HCT116 (cell line): ENCODE data around the gene RTN4IP1. TPM values are rescaled to one million over a fixed set of nuclear protein-coding genes. Genes with fewer than 3 reads are reported as not detected.

Experiments used
- ATAC-seq: fragments of 200-7000 bp; cut with Tn5 transposase; 2 replicates; pipeline ENCODE4 v1.9.1; 2020; ENCODE audit warnings: mild to moderate bottlenecking, moderate library complexity
- BruUV-seq: library from RNA; stranded (reverse); fragments of 400-500 nt; replicated peaks from 2 replicates; lab custom pipeline; 2021; lab: Mats Ljungman, UMichigan
- CTCF ChIA-PET: fragments of 300-600 bp; sonication (Branson Sonifier 250); formaldehyde crosslinking; loops from one replicate; lab custom pipeline; 2021; ENCODE audit warnings: antibody characterized with exemption; lab: Charles Lee
- POLR2A ChIA-PET: fragments of 300-600, 350-600 bp; sonication (Branson Sonifier 250); formaldehyde crosslinking; loops from one replicate; lab custom pipeline; 2021; ENCODE audit warnings: antibody characterized with exemption; lab: Charles Lee
- RAD21 ChIA-PET, 2 experiments: fragments of 300-600 bp; sonication (Branson Sonifier 250); formaldehyde crosslinking; loops; one replicate each; lab custom pipeline; 2023; ENCODE audit warnings: low total read pairs in 2 of 2; ENCODE audit not compliant: uncharacterized antibody in 2 of 2, unreplicated experiment in 2 of 2, low non-redundant PET in 1 of 2; lab: Charles Lee
- DNase-seq: peaks from one replicate; pipeline ENCODE4 v3.0.0-alpha.2; 2010; ENCODE audit warnings: low read depth, low spot score
- H2AFZ ChIP-seq: fragments of 200-600 bp; shearing (Covaris generic), sonication (generic); 2 replicates; pipeline ENCODE4 v1.6.1; 2017; ENCODE audit warnings: low read depth, mixed run types, mixed read lengths, antibody characterized with exemption, low read length; ENCODE audit not compliant: poor library complexity, severe bottlenecking
- H3K27ac ChIP-seq: 2 replicates; pipeline ENCODE4 v1.5.1; 2012; ENCODE audit warnings: low read depth, low read length
- H3K27me3 ChIP-seq: fragments of 200-600 bp; sonication (generic); 2 replicates; pipeline ENCODE4 v1.6.1; 2016; ENCODE audit warnings: mixed run types, low read length, mixed read lengths; ENCODE audit not compliant: insufficient read depth
- H3K36me3 ChIP-seq, 2 experiments: fragments of 200-500 bp in 1 of 2; fragments of 200-600 bp in 1 of 2; sonication (Bioruptor generic) in 1 of 2; sonication (generic) in 1 of 2; 2 replicates each; pipeline versions ENCODE4 v1.5.1 to v1.6.1; 2014 to 2016; ENCODE audit warnings: low read length in 2 of 2, inconsistent platforms in 1 of 2, mixed read lengths in 1 of 2, mixed run types in 1 of 2; ENCODE audit not compliant: insufficient read depth in 2 of 2, control insufficient read depth in 1 of 2
- H3K4me1 ChIP-seq, 2 experiments: fragments of 200-600 bp in 1 of 2; sonication (generic) in 1 of 2; 2 replicates each; pipeline versions ENCODE4 v1.5.1 to v1.6.1; 2012 to 2017; ENCODE audit warnings: low read length in 2 of 2, inconsistent platforms in 1 of 2, mild to moderate bottlenecking in 1 of 2, mixed read lengths in 1 of 2, mixed run types in 1 of 2, moderate library complexity in 1 of 2; ENCODE audit not compliant: insufficient read depth in 2 of 2, control insufficient read depth in 1 of 2
- H3K4me2 ChIP-seq: fragments of 200-600 bp; sonication (generic); 2 replicates; pipeline ENCODE4 v1.6.1; 2017; ENCODE audit warnings: mixed run types, low read length, mixed read lengths
- H3K4me3 ChIP-seq, 2 experiments: fragments of 200-600 bp in 1 of 2; sonication (generic) in 1 of 2; replicated peaks in 1 of 2; 2 replicates each; pipeline ENCODE4 v1.5.1; 2011 to 2016; ENCODE audit warnings: low read length in 2 of 2, control low read depth in 1 of 2, low read depth in 1 of 2, mild to moderate bottlenecking in 1 of 2, mixed read lengths in 1 of 2, mixed run types in 1 of 2
- H3K79me2 ChIP-seq: fragments of 200-600 bp; sonication (generic); 2 replicates; pipeline ENCODE4 v1.6.1; 2017; ENCODE audit warnings: mild to moderate bottlenecking, mixed run types, low read length, moderate library complexity, mixed read lengths; ENCODE audit not compliant: insufficient read depth
- H3K9ac ChIP-seq: fragments of 200-600 bp; sonication (generic); 2 replicates; pipeline ENCODE4 v1.6.1; 2016; ENCODE audit warnings: low read length, mixed read lengths
- H3K9me2 ChIP-seq: fragments of 200-600 bp; sonication (generic), shearing (Covaris generic); 2 replicates; pipeline ENCODE4 v1.6.1; 2017; ENCODE audit warnings: mixed run types, mild to moderate bottlenecking, moderate library complexity; ENCODE audit not compliant: insufficient read depth
- H3K9me3 ChIP-seq, 2 experiments: fragments of 200-500 bp in 1 of 2; fragments of 200-600 bp in 1 of 2; sonication (Bioruptor generic) in 1 of 2; sonication (generic) in 1 of 2; 2 replicates each; pipeline ENCODE4 v1.6.1; 2014 to 2017; ENCODE audit warnings: low read length in 2 of 2, mixed read lengths in 2 of 2, inconsistent platforms in 1 of 2, low read depth in 1 of 2, mild to moderate bottlenecking in 1 of 2, mixed run types in 1 of 2, moderate library complexity in 1 of 2; ENCODE audit not compliant: control insufficient read depth in 1 of 2, insufficient read depth in 1 of 2
- H4K20me1 ChIP-seq: fragments of 200-600 bp; sonication (generic), shearing (Covaris generic); 2 replicates; pipeline ENCODE4 v1.6.1; 2017; ENCODE audit warnings: mixed run types, mild to moderate bottlenecking, moderate library complexity; ENCODE audit not compliant: insufficient read depth
- CBX3 ChIP-seq: IDR thresholded peaks from 2 replicates; pipeline ENCODE4 v1.6.1; 2012; ENCODE audit warnings: low read depth
- CEBPB ChIP-seq: IDR thresholded peaks from 2 replicates; pipeline ENCODE4 v1.6.1; 2012; ENCODE audit warnings: low read depth
- EGR1 ChIP-seq: IDR thresholded peaks from 2 replicates; pipeline ENCODE4 v1.6.1; 2012; ENCODE audit warnings: low read depth
- ELF1 ChIP-seq: IDR thresholded peaks from 2 replicates; pipeline ENCODE4 v1.6.1; 2012; ENCODE audit warnings: low read depth, borderline replicate concordance
- EZH2 ChIP-seq: fragments of 200-600 bp; sonication (generic); IDR thresholded peaks from 2 replicates; pipeline ENCODE4 v1.6.1; 2017; ENCODE audit warnings: antibody characterized with exemption, mixed run types
- EZH2phosphoT487 ChIP-seq: fragments of 200-600 bp; IDR thresholded peaks from 2 replicates; pipeline ENCODE4 v1.6.1; 2018; ENCODE audit warnings: antibody characterized with exemption, borderline replicate concordance
- FOSL1 ChIP-seq: IDR thresholded peaks from 2 replicates; pipeline ENCODE4 v1.6.1; 2012; ENCODE audit warnings: low read depth
- JUND ChIP-seq: IDR thresholded peaks from 2 replicates; pipeline ENCODE4 v1.6.1; 2012
- POLR2A ChIP-seq: IDR thresholded peaks from 2 replicates; pipeline ENCODE4 v1.7.0; 2011; ENCODE audit warnings: borderline replicate concordance; ENCODE audit not compliant: insufficient read depth, insufficient read length; ENCODE audit errors: extremely low read depth
- SIN3A ChIP-seq: IDR thresholded peaks from 2 replicates; pipeline ENCODE4 v1.6.1; 2012; ENCODE audit warnings: low read depth
- SP1 ChIP-seq: IDR thresholded peaks from 2 replicates; pipeline ENCODE4 v1.6.1; 2012; ENCODE audit warnings: low read depth
- SRF ChIP-seq: IDR thresholded peaks from 2 replicates; pipeline ENCODE4 v1.6.1; 2012; ENCODE audit warnings: low read depth
- TCF7L2 ChIP-seq: IDR thresholded peaks from 2 replicates; pipeline ENCODE4 v1.7.0; 2011; ENCODE audit warnings: borderline replicate concordance, inconsistent platforms; ENCODE audit not compliant: insufficient read depth, insufficient read length; ENCODE audit errors: extremely low read depth
- YY1 ChIP-seq: IDR thresholded peaks from 2 replicates; pipeline ENCODE4 v1.6.1; 2011; ENCODE audit warnings: low read length, low read depth, moderate library complexity, mild to moderate bottlenecking; ENCODE audit not compliant: insufficient replicate concordance; ENCODE audit errors: extremely low read depth
- ZFX ChIP-seq: fragments of 450-650 bp; IDR thresholded peaks from 2 replicates; pipeline ENCODE4 v1.6.1; 2017
- ZNF274 ChIP-seq: fragments of 200-500 bp; sonication (Bioruptor generic); IDR thresholded peaks from 2 replicates; pipeline ENCODE4 v1.6.1; 2014; ENCODE audit warnings: mild to moderate bottlenecking, low read depth, low read length, inconsistent platforms
- intact Hi-C: fragments of 100-400 bp; cut with micrococcal nuclease; formaldehyde crosslinking; loops from 2 replicates; pipeline ENCODE4 v1.10.0; 2022
- total RNA-seq: library from RNA; stranded (reverse); gene quantifications from one replicate; pipeline ENCODE4 v1.2.1, GENCODE V29; 2021; ENCODE audit not compliant: unreplicated experiment
- TF ChIP-seq, protein P1 (sequence below): IDR thresholded peaks from 2 replicates; pipeline ENCODE4 v1.6.1; 2012; ENCODE audit warnings: low read depth
- TF ChIP-seq, protein P2 (sequence below): IDR thresholded peaks from 2 replicates; pipeline ENCODE4 v1.6.1; 2012
- TF ChIP-seq, protein P3 (sequence below), 3 experiments: fragments of 200-600 bp in 1 of 3; sonication (generic) in 1 of 3; IDR thresholded peaks in 2 of 3; conservative IDR thresholded peaks in 1 of 3; 2 replicates each; pipeline ENCODE4 v1.5.1; 2012 to 2017; ENCODE audit warnings: low read depth in 2 of 3, low read length in 2 of 3, antibody characterized with exemption in 1 of 3, borderline replicate concordance in 1 of 3, control low read depth in 1 of 3, mild to moderate bottlenecking in 1 of 3, mixed read lengths in 1 of 3, mixed run types in 1 of 3, moderate library complexity in 1 of 3; ENCODE audit not compliant: insufficient read depth in 1 of 3

The RTN4IP1 gene
- total RNA-seq, 1 experiment from 2014 or later: 9.1 TPM

GRCh38 chr6:106666282-106667021 is 37.2 kb upstream of the RTN4IP1 start:
- POLR2A ChIA-PET: no interaction called here
- BruUV-seq: no TSS peak
- Histone ChIP-seq H3K4me1 (no peaks in the 10 kb centered on the region), H3K27me3 (no peaks in the 10 kb centered on the region), H3K36me3 (peaks cover 8 to 20% of the 10 kb centered on the region in 2 experiments; a peak in 3 of 4 replicates)
- no peak for ATAC-seq
- TF ChIP-seq ZNF274: no peak
- TF ChIP-seq POLR2A: no peak
- TF ChIP-seq, protein P1, sequence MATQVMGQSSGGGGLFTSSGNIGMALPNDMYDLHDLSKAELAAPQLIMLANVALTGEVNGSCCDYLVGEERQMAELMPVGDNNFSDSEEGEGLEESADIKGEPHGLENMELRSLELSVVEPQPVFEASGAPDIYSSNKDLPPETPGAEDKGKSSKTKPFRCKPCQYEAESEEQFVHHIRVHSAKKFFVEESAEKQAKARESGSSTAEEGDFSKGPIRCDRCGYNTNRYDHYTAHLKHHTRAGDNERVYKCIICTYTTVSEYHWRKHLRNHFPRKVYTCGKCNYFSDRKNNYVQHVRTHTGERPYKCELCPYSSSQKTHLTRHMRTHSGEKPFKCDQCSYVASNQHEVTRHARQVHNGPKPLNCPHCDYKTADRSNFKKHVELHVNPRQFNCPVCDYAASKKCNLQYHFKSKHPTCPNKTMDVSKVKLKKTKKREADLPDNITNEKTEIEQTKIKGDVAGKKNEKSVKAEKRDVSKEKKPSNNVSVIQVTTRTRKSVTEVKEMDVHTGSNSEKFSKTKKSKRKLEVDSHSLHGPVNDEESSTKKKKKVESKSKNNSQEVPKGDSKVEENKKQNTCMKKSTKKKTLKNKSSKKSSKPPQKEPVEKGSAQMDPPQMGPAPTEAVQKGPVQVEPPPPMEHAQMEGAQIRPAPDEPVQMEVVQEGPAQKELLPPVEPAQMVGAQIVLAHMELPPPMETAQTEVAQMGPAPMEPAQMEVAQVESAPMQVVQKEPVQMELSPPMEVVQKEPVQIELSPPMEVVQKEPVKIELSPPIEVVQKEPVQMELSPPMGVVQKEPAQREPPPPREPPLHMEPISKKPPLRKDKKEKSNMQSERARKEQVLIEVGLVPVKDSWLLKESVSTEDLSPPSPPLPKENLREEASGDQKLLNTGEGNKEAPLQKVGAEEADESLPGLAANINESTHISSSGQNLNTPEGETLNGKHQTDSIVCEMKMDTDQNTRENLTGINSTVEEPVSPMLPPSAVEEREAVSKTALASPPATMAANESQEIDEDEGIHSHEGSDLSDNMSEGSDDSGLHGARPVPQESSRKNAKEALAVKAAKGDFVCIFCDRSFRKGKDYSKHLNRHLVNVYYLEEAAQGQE: no peak
- TF ChIP-seq, protein P2, sequence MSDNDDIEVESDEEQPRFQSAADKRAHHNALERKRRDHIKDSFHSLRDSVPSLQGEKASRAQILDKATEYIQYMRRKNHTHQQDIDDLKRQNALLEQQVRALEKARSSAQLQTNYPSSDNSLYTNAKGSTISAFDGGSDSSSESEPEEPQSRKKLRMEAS: no peak
- no peak for TF ChIP-seq SP1
- no peak for TF ChIP-seq TCF7L2
- TF ChIP-seq, protein P3, sequence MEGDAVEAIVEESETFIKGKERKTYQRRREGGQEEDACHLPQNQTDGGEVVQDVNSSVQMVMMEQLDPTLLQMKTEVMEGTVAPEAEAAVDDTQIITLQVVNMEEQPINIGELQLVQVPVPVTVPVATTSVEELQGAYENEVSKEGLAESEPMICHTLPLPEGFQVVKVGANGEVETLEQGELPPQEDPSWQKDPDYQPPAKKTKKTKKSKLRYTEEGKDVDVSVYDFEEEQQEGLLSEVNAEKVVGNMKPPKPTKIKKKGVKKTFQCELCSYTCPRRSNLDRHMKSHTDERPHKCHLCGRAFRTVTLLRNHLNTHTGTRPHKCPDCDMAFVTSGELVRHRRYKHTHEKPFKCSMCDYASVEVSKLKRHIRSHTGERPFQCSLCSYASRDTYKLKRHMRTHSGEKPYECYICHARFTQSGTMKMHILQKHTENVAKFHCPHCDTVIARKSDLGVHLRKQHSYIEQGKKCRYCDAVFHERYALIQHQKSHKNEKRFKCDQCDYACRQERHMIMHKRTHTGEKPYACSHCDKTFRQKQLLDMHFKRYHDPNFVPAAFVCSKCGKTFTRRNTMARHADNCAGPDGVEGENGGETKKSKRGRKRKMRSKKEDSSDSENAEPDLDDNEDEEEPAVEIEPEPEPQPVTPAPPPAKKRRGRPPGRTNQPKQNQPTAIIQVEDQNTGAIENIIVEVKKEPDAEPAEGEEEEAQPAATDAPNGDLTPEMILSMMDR (IDR thresholded peaks at IDR 0.05 in 2 of 3, conservative IDR thresholded peaks at IDR 0.05 in 1 of 3; ENCODE audit: borderline replicate concordance in 1 of 3, insufficient read depth in 1 of 3, low read depth in 2 of 3, low read length in 2 of 3): no peak
- no peak for TF ChIP-seq ZFX
- TF ChIP-seq SIN3A: no peak
- no peak for TF ChIP-seq JUND
- TF ChIP-seq EZH2phosphoT487: no peak
- TF ChIP-seq CEBPB: no peak
- no peak for TF ChIP-seq EGR1
- no peak for TF ChIP-seq CBX3
- no peak for TF ChIP-seq FOSL1
- TF ChIP-seq EZH2: no peak
- TF ChIP-seq SRF: no peak
- no peak for TF ChIP-seq YY1
- no peak for TF ChIP-seq ELF1
- TF ChIP-seq, all 23 proteins: peak for 0
- Histone ChIP-seq H3K4me2 (no peak overlapping the region), H2AFZ (no peak overlapping the region), H4K20me1 (no peaks in the 10 kb centered on the region), H3K9me3 (no peaks in the 10 kb centered on the region), H3K9me2 (no peaks in the 10 kb centered on the region), H3K9ac (no peak overlapping the region), H3K27ac (no peak overlapping the region), H3K4me3 (no peak overlapping the region), H3K79me2 (no peaks in the 10 kb centered on the region)
- ChIA-PET CTCF (no interaction called here), RAD21 (no interaction called here)
- no peak for DNase-seq
- intact Hi-C loops: no loop called here
